ENCODE results near the gene OCA2.
A peak's percentile ranks its signal among the peaks of the same experiment; 100 is the strongest.

The OCA2 gene

DNA sequence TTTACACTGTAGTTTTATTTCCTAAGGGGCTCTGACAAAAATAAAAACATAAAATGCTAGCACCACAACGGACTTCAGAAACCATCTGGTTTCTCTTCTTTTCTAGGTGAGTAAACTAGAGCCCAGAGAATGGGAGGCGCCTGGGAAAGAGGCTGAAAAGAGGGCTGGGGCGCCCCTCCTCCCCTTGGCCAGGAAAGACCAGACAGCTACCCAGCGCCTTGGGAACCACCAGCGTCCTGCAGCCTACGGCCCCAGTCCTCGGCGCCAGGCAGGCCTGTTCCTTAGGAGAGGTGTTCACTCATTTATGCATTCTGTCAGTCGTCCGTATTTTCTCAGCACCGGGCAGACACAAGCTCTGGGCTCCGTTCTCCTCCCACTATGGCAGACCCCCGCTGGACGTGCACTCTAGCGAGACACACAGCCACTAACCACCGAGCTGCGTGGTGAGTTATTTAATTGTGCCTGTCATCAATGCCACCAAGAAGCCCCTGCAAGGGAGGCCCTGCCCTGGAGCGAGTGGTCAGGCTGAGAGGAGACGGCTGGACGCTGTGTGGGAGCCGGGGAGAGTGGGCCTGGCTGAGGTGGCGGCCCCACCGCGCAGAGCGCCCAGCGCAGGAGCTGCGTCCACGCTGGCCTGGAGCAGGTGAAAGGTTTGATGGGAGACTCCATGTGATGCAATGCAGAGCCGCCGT is 294.4 kb downstream of the OCA2 start:
- Histone ChIP-seq H3K27me3 (ENCODE audit: insufficient read depth, low read length) (no peaks in the 10 kb centered on the region), H3K4me1 (ENCODE audit: insufficient read depth, low read length) (no peaks in the 10 kb centered on the region), H3K9ac (ENCODE audit: low read depth, low read length) (no peak overlapping the region), H3K4me3 (ENCODE audit: low read length) (no peak overlapping the region), H3K36me3 (ENCODE audit: insufficient read depth, low read depth, low read length) (no peaks in the 10 kb centered on the region), H3K9me3 (ENCODE audit: insufficient read depth, low read depth, low read length) (no peaks in the 10 kb centered on the region), H3K27ac (ENCODE audit: low read length) (no peak overlapping the region)

DNA sequence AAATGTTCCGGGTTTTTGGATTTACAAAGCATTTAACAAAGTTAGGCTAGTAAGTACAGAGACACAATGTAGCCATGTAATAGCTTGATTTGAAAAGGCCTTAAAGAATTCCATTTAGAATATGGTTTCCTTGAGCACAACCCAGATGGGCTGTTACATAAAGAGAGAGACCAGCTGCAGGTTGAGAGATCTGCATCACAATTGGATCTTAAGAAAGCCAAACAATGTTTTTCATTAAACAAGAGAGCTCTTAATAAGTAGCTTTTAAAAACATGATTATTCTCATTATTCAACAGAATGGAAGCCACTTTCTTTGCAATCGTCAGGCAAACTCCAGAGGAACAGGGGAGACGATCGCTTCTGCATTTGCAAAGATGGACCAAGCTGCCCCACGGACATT is 300.3 kb downstream of the OCA2 start:
- no peaks in the 10 kb centered on the region for H3K36me3 ChIP-seq (ENCODE audit: insufficient read depth, low read depth, low read length)
- 0 out of 2 replicates have a peak overlapping the region, but pooled peaks have one; percentile 4 for H3K4me3 ChIP-seq (ENCODE audit: low read length)
- H3K4me1 ChIP-seq (ENCODE audit: insufficient read depth, low read length): peaks cover 7% of the 10 kb centered on the region; the same call in 1 of the 2 replicates
- peak overlapping the region; percentile 30; the same call in 1 of the 2 replicates for H3K9ac ChIP-seq (ENCODE audit: low read depth, low read length)
- H3K9me3 ChIP-seq (ENCODE audit: insufficient read depth, low read depth, low read length): no peaks in the 10 kb centered on the region
- no peak overlapping the region for H3K27ac ChIP-seq (ENCODE audit: low read length)
- no peaks in the 10 kb centered on the region for H3K27me3 ChIP-seq (ENCODE audit: insufficient read depth, low read length)

DNA sequence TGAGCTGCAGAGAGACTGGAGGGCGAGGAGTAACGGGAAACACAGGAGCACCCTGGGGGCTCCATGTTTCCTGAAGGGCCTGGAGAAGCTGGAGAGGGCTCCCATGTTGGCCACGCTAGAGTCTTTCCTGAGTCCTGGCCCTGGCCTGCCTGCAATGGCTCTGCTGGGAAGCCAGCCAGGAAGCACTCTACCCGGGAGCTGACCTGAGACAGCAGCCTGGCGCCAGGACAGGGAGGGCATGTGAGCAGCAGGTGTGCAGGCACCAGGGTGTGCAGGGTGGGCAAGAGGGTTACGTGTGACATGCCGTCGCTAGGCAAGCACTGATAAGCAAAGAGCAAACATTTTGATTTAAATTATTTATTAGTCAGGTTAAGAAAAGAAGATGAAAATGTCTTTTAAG is 301.4 kb downstream of the OCA2 start:
- Histone ChIP-seq H3K4me3 (ENCODE audit: low read length) (no peak overlapping the region), H3K9me3 (ENCODE audit: insufficient read depth, low read depth, low read length) (no peaks in the 10 kb centered on the region), H3K9ac (ENCODE audit: low read depth, low read length) (no peak overlapping the region), H3K27ac (ENCODE audit: low read length) (no peak overlapping the region), H3K4me1 (ENCODE audit: insufficient read depth, low read length) (peaks cover 7% of the 10 kb centered on the region; the same call in 1 of the 2 replicates), H3K27me3 (ENCODE audit: insufficient read depth, low read length) (no peaks in the 10 kb centered on the region), H3K36me3 (ENCODE audit: insufficient read depth, low read depth, low read length) (no peaks in the 10 kb centered on the region)

DNA sequence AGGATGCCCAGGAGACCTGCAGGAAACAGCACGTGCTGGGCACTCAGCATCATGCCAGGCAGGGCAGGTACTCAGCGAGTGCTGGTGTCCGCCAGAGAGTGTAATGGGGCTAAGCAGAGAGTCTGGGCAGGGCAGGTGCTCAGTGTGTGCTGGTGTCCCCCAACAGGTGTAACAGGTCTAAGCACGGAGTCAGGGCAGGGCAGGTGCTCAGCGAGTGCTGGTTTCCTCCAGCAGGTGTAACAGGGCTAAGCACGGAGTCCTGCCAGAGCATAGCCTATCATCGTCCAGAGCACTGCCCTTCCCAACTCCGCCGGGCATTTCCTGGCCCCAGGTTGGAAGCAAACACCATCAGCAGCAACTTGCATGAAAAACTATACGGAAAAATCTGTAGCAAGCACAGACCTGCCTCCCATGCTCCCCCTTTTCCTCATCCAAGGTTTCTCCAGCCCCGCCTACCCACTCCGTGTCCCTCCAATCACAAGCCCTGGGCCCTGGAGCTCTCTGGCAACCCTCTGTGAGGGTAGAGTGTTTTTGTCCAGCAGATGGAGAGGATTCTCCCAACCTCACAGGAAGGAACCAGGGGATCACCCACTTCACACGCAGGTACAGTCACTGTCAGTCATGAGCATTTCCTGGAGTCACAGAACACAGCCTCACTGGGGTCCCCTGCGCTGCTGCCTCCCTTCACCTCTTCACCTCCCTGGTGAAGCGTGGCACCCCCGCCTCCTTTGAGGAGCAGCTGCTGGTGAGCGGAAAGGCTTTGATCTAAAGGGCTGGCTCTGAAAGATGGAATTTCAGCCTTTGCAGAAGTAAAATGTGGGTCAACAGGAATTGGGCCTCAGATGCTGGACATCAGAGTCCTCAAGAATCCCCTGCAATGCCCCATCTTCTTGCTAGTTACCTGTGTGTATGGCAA is 302.5 kb downstream of the OCA2 start:
- H3K9ac ChIP-seq (ENCODE audit: low read depth, low read length): no peak overlapping the region
- peaks cover 7% of the 10 kb centered on the region; the same call in 1 of the 2 replicates for H3K4me1 ChIP-seq (ENCODE audit: insufficient read depth, low read length)
- no peaks in the 10 kb centered on the region for H3K36me3 ChIP-seq (ENCODE audit: insufficient read depth, low read depth, low read length)
- no peaks in the 10 kb centered on the region for H3K9me3 ChIP-seq (ENCODE audit: insufficient read depth, low read depth, low read length)
- H3K27me3 ChIP-seq (ENCODE audit: insufficient read depth, low read length): no peaks in the 10 kb centered on the region
- no peak overlapping the region for H3K27ac ChIP-seq (ENCODE audit: low read length)
- H3K4me3 ChIP-seq (ENCODE audit: low read length): no peak overlapping the region

DNA sequence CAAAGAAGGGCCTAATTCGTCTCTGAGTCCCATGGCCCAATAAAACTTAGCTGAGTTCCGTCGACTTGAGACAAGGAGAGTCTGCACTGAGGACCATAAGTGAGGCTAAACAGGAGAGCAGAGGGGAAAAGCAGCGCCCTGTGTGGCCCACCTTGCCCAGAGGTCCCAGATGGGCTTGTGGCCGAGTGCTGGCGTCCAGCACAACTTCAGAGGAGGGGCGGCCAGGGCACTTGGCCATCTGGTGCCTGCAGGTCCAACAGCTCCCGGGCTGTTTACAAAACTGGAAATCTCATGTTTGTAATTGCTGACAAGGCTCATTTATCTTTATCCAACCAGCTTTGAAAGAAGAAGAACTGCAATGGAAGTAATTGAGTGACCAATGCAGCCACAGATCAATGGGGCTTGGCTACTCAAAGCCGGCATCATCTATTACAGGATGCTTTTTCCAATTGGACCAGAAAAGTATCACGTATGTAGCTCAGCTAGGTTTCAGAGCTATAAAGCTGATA is 306.3 kb downstream of the OCA2 start:
- no peak overlapping the region for H3K9ac ChIP-seq (ENCODE audit: low read depth, low read length)
- H3K27ac ChIP-seq (ENCODE audit: low read length): no peak overlapping the region
- H3K27me3 ChIP-seq (ENCODE audit: insufficient read depth, low read length): no peaks in the 10 kb centered on the region
- peaks cover 3% of the 10 kb centered on the region; the same call in 1 of the 2 replicates for H3K4me1 ChIP-seq (ENCODE audit: insufficient read depth, low read length)
- no peaks in the 10 kb centered on the region for H3K9me3 ChIP-seq (ENCODE audit: insufficient read depth, low read depth, low read length)
- no peak overlapping the region for H3K4me3 ChIP-seq (ENCODE audit: low read length)
- H3K36me3 ChIP-seq (ENCODE audit: insufficient read depth, low read depth, low read length): no peaks in the 10 kb centered on the region

DNA sequence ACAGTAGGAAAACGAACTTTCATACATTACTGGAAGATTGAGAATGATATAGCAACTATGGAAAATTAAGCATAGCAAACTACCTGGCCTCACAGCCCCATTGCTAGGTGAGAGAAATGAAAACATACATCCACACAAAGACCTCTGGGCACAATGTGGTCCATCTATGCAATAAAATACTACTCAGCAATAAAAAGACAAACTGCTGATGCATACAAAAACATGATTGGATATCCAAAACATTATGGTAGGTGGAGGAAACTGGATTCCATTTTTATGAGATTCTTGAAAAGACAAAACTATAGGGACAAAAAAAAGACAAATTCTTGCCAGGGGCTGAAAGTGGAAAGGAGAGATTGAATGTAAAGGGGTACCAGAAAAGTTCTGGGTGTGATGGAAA is 308.8 kb downstream of the OCA2 start:
- Histone ChIP-seq H3K4me3 (ENCODE audit: low read length) (no peak overlapping the region), H3K36me3 (ENCODE audit: insufficient read depth, low read depth, low read length) (no peaks in the 10 kb centered on the region), H3K4me1 (ENCODE audit: insufficient read depth, low read length) (0 out of 2 replicates have a peak, but pooled peaks cover 3% of the 10 kb centered on the region), H3K27me3 (ENCODE audit: insufficient read depth, low read length) (no peaks in the 10 kb centered on the region), H3K9ac (ENCODE audit: low read depth, low read length) (no peak overlapping the region), H3K9me3 (ENCODE audit: insufficient read depth, low read depth, low read length) (no peaks in the 10 kb centered on the region), H3K27ac (ENCODE audit: low read length) (no peak overlapping the region)

DNA sequence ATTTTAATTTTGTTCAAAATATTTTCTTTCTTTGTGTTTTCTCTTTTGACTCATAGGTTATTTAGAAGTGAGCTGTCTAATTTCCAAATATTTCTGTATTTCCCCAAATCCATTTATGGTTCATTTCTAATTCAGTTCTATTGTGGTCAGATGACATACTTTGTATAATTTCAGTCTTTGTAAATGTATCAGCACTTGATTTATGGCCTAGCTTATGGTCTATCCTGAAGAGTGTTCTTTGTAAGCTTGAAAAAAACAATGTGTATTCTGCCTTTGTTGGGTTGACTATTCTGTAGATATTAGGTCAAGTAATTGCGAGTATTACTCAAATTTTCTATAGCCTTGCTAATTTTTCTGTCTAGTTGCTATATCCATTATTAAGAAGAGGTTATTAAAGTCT is 311.2 kb downstream of the OCA2 start:
- Histone ChIP-seq H3K27me3 (ENCODE audit: insufficient read depth, low read length) (no peaks in the 10 kb centered on the region), H3K36me3 (ENCODE audit: insufficient read depth, low read depth, low read length) (no peaks in the 10 kb centered on the region), H3K27ac (ENCODE audit: low read length) (no peak overlapping the region), H3K4me1 (ENCODE audit: insufficient read depth, low read length) (0 out of 2 replicates have a peak, but pooled peaks cover 3% of the 10 kb centered on the region), H3K9ac (ENCODE audit: low read depth, low read length) (no peak overlapping the region), H3K4me3 (ENCODE audit: low read length) (no peak overlapping the region), H3K9me3 (ENCODE audit: insufficient read depth, low read depth, low read length) (no peaks in the 10 kb centered on the region)

DNA sequence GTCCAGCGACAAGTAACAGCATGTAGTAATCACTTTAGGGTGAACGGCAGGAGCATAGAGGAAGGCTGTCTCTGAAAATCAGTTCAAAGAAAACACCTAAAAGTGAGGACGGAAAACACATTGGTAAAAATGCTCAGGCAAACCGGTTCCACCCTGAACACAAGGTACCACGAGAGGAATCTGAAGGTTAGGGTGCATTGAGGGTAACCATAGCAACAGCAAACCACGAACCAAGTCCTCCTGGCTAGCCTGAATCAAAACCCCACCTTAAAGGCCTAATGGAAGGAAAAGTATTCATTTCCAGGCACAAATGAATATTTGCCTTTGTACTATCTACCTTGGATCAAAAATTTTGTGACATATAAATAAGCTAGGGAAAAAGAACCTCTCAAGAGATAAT is 315.0 kb downstream of the OCA2 start:
- no peaks in the 10 kb centered on the region for H3K9me3 ChIP-seq (ENCODE audit: insufficient read depth, low read depth, low read length)
- no peak overlapping the region for H3K4me3 ChIP-seq (ENCODE audit: low read length)
- H3K4me1 ChIP-seq (ENCODE audit: insufficient read depth, low read length): 0 out of 2 replicates have a peak, but pooled peaks cover 3% of the 10 kb centered on the region
- H3K36me3 ChIP-seq (ENCODE audit: insufficient read depth, low read depth, low read length): no peaks in the 10 kb centered on the region
- no peaks in the 10 kb centered on the region for H3K27me3 ChIP-seq (ENCODE audit: insufficient read depth, low read length)
- H3K9ac ChIP-seq (ENCODE audit: low read depth, low read length): no peak overlapping the region
- H3K27ac ChIP-seq (ENCODE audit: low read length): no peak overlapping the region

DNA sequence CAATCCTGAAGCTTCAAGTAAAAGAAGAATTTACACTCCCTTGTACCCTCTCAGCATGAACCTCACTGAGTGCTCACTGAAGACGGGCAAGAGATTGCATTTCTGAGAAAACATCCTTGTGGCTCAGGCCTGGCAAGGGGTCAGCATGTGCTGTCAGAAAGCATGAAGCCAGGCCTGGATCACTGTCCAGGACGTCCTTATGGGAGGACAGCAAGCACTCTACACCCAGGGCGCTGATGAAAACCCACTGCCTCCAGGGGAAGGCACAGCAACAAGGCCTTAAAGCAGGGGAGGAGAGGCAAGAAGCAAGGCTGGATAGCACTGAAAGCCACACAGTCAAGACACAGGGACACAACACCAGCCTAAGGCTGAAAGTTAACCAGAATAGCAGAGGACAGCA is 315.4 kb downstream of the OCA2 start:
- no peak overlapping the region for H3K4me3 ChIP-seq (ENCODE audit: low read length)
- no peaks in the 10 kb centered on the region for H3K36me3 ChIP-seq (ENCODE audit: insufficient read depth, low read depth, low read length)
- no peaks in the 10 kb centered on the region for H3K9me3 ChIP-seq (ENCODE audit: insufficient read depth, low read depth, low read length)
- no peak overlapping the region for H3K9ac ChIP-seq (ENCODE audit: low read depth, low read length)
- no peak overlapping the region for H3K27ac ChIP-seq (ENCODE audit: low read length)
- no peaks in the 10 kb centered on the region for H3K27me3 ChIP-seq (ENCODE audit: insufficient read depth, low read length)
- H3K4me1 ChIP-seq (ENCODE audit: insufficient read depth, low read length): 0 out of 2 replicates have a peak, but pooled peaks cover 3% of the 10 kb centered on the region

DNA sequence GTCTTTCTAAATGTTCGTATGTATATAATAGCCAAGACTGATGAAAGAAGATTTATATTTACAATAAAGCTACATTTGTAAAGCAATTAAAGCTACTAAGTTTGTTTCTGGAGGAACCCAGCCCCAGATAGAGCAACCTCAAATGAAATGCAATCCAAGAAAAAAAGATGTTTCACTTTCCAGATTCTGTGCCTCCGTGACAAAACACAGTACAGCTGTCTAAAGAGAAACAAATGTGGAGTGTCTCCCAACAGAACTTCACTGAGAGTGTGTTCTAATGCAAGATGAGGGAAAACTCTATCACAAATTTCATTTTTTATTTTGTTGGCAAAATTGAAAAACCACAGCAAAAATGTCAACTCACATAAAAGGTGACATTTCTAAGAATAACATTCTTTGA is 317.0 kb downstream of the OCA2 start:
- Histone ChIP-seq H3K4me1 (ENCODE audit: insufficient read depth, low read length) (0 out of 2 replicates have a peak, but pooled peaks cover under 1% of the 10 kb centered on the region), H3K4me3 (ENCODE audit: low read length) (no peak overlapping the region), H3K27me3 (ENCODE audit: insufficient read depth, low read length) (no peaks in the 10 kb centered on the region), H3K27ac (ENCODE audit: low read length) (no peak overlapping the region), H3K36me3 (ENCODE audit: insufficient read depth, low read depth, low read length) (no peaks in the 10 kb centered on the region), H3K9me3 (ENCODE audit: insufficient read depth, low read depth, low read length) (no peaks in the 10 kb centered on the region), H3K9ac (ENCODE audit: low read depth, low read length) (no peak overlapping the region)

DNA sequence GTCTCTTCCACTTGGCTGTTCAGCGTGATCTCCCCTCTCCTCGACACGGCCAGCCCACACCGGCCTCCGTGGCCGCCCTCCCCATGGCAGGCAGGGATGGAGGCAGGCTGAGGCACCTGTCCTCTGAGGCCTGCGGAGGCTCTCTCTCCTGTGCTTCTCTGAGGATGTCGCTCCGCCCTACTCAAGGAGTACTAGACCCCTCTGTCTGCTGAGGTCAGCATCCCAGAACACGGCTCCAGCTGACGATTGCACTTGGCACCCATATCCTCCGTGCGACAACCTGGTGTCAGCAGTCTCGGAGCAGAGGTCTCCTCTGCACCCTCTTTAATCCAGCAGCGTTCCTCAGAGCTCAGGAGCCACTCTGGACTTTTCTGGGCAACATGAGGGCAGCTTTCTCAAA is 322.6 kb downstream of the OCA2 start:
- Histone ChIP-seq H3K9ac (ENCODE audit: low read depth, low read length) (no peak overlapping the region), H3K36me3 (ENCODE audit: insufficient read depth, low read depth, low read length) (no peaks in the 10 kb centered on the region), H3K9me3 (ENCODE audit: insufficient read depth, low read depth, low read length) (no peaks in the 10 kb centered on the region), H3K4me3 (ENCODE audit: low read length) (no peak overlapping the region), H3K27ac (ENCODE audit: low read length) (no peak overlapping the region), H3K27me3 (ENCODE audit: insufficient read depth, low read length) (no peaks in the 10 kb centered on the region), H3K4me1 (ENCODE audit: insufficient read depth, low read length) (no peaks in the 10 kb centered on the region)
